Liver (tissue), 9 donors: ENCODE results near the gene FTCD. TPM values are rescaled to one million over a fixed set of nuclear protein-coding genes. Genes with fewer than 3 reads are reported as not detected.

Experiments used
- DNase-seq: peaks from one replicate; pipeline ENCODE4 v3.0.0-alpha.2; 2017; ENCODE audit warnings: low spot score
- H3K27ac ChIP-seq, 2 donors: one replicate each; pipeline ENCODE4 v1.7.0; 2013; ENCODE audit warnings: inconsistent platforms in 2 of 2, low read length in 2 of 2, control low read depth in 1 of 2, low read depth in 1 of 2, mild to moderate bottlenecking in 1 of 2
- H3K27me3 ChIP-seq, 4 donors: one replicate each; pipeline versions ENCODE4 v1.6.1 to v1.7.0; 2013; ENCODE audit warnings: low read length in 3 of 4, inconsistent platforms in 1 of 4, mild to moderate bottlenecking in 1 of 4, moderate library complexity in 1 of 4; ENCODE audit not compliant: control insufficient read depth in 4 of 4, insufficient read depth in 4 of 4
- H3K36me3 ChIP-seq, 4 donors: one replicate each; pipeline versions ENCODE4 v1.6.1 to v1.7.0; 2013; ENCODE audit warnings: low read length in 3 of 4, mild to moderate bottlenecking in 3 of 4, low read depth in 1 of 4, moderate library complexity in 1 of 4; ENCODE audit not compliant: control insufficient read depth in 4 of 4, insufficient read depth in 3 of 4
- H3K4me1 ChIP-seq, 4 donors: one replicate each; pipeline versions ENCODE4 v1.6.1 to v1.7.0; 2013; ENCODE audit warnings: low read length in 3 of 4, mild to moderate bottlenecking in 3 of 4, moderate library complexity in 1 of 4; ENCODE audit not compliant: control insufficient read depth in 4 of 4, insufficient read depth in 4 of 4
- H3K4me3 ChIP-seq, 3 donors: one replicate each; pipeline versions ENCODE4 v1.6.1 to v1.7.0; 2013; ENCODE audit warnings: low read length in 3 of 3, control low read depth in 1 of 3, low read depth in 1 of 3, mild to moderate bottlenecking in 1 of 3
- H3K9ac ChIP-seq, 2 donors: one replicate each; pipeline ENCODE4 v1.7.0; 2013; ENCODE audit warnings: low read length in 2 of 2, mild to moderate bottlenecking in 2 of 2, moderate library complexity in 2 of 2, control low read depth in 1 of 2, low read depth in 1 of 2
- H3K9me3 ChIP-seq, 4 donors: one replicate each; pipeline versions ENCODE4 v1.6.1 to v1.7.0; 2013; ENCODE audit warnings: low read length in 3 of 4; ENCODE audit not compliant: control insufficient read depth in 4 of 4
- ATF3 ChIP-seq: IDR thresholded peaks from 2 replicates; pipeline ENCODE4 v1.6.1; 2016; ENCODE audit warnings: antibody characterized with exemption
- CTCF ChIP-seq: fragments of 150-350 bp; IDR thresholded peaks from 2 replicates; pipeline ENCODE4 v1.5.1; 2017; ENCODE audit warnings: improper control_type of control experiment, low read depth, low read length; ENCODE audit not compliant: missing input control
- EGR1 ChIP-seq, 2 donors: IDR thresholded peaks; 2 replicates each; pipeline ENCODE4 v1.6.1; 2016 to 2018; ENCODE audit warnings: antibody characterized with exemption in 2 of 2, low read depth in 2 of 2
- FOXA1 ChIP-seq: IDR thresholded peaks from 2 replicates; pipeline ENCODE4 v1.6.1; 2016; ENCODE audit warnings: antibody characterized with exemption
- FOXA2 ChIP-seq: IDR thresholded peaks from 2 replicates; pipeline ENCODE4 v1.6.1; 2016; ENCODE audit warnings: antibody characterized with exemption
- HNF4A ChIP-seq, 2 donors: conservative IDR thresholded peaks; 2 replicates each; pipeline ENCODE4 v1.6.1; 2016; ENCODE audit warnings: antibody characterized with exemption in 2 of 2, mild to moderate bottlenecking in 2 of 2
- JUND ChIP-seq, 2 donors: IDR thresholded peaks; 2 replicates each; pipeline ENCODE4 v1.6.1; 2016; ENCODE audit warnings: antibody characterized with exemption in 2 of 2
- MAX ChIP-seq: IDR thresholded peaks from 2 replicates; pipeline ENCODE4 v1.6.1; 2016; ENCODE audit warnings: antibody characterized with exemption
- NR2F2 ChIP-seq: IDR thresholded peaks from 2 replicates; pipeline ENCODE4 v1.6.1; 2016; ENCODE audit warnings: antibody characterized with exemption
- RAD21 ChIP-seq, 2 donors: IDR thresholded peaks; 2 replicates each; pipeline ENCODE4 v1.6.1; 2016; ENCODE audit warnings: antibody characterized with exemption in 2 of 2, mild to moderate bottlenecking in 2 of 2
- RXRA ChIP-seq, 2 donors: IDR thresholded peaks; 2 replicates each; pipeline ENCODE4 v1.6.1; 2017 to 2018; ENCODE audit warnings: antibody characterized with exemption in 2 of 2, mild to moderate bottlenecking in 1 of 2
- TAF1 ChIP-seq: conservative IDR thresholded peaks from 2 replicates; pipeline ENCODE4 v1.6.1; 2016; ENCODE audit warnings: antibody characterized with exemption, mild to moderate bottlenecking
- YY1 ChIP-seq: IDR thresholded peaks from 2 replicates; pipeline ENCODE4 v1.6.1; 2016; ENCODE audit warnings: antibody characterized with exemption, mild to moderate bottlenecking
- ZBTB33 ChIP-seq: IDR thresholded peaks from 2 replicates; pipeline ENCODE4 v1.6.1; 2016; ENCODE audit warnings: antibody characterized with exemption
- WGBS: extraction: QIAGEN DNeasy Blood & Tissue Kit; methylation state at CpG from one replicate; pipeline ENCODE4 v1.1.7; 2013; 5-methylcytosine and 5-hydroxymethylcytosine counted together
- polyA plus RNA-seq, 2 donors: library from polyadenylated mRNA; stranded (reverse) in 1 of 2; unstranded in 1 of 2; fragments of 200-250 nt in 1 of 2; fragments of >200 nt in 1 of 2; fragmentation: Nextera tagmentation in 1 of 2; extraction: Ambion mirVana in 1 of 2; gene quantifications; one replicate each; pipeline versions ENCODE4 v1.2.1 to v1.2.3, GENCODE V29; 2013 to 2015
- total RNA-seq, 2 donors: library from RNA; depleted of rRNA; stranded (reverse); fragments of >200 nt; gene quantifications; one replicate each; pipeline ENCODE4 v1.2.3, GENCODE V29; 2014
- donor health status: healthy.
- donor health status: healthy.
- donor health status: healthy.
- donor health status: healthy.
- donor health status: healthy.

FTCD gene
- total and polyA plus RNA-seq, 4 donors = 130 to 182 (median 173) TPM

- 93% methylated on average over 44 of the region's 44 CpGs for WGBS
- no peaks in the 10 kb centered on the region for H3K27me3 ChIP-seq
- no peak overlapping the region for H3K4me3 ChIP-seq
- H3K4me1 ChIP-seq = peaks cover 0 to 4% (median 0%) of the 10 kb centered on the region in 4 donors
- TF ChIP-seq HNF4A (conservative IDR thresholded peaks at IDR 0.05) (no peak), RAD21 (IDR thresholded peaks at IDR 0.05) (no peak), MAX (no peak), TAF1 (no peak), CTCF (no peak)
- no peaks in the 10 kb centered on the region for H3K9me3 ChIP-seq
- H3K36me3 ChIP-seq = peaks cover 0 to 1% (median 0%) of the 10 kb centered on the region in 4 donors
- no peak overlapping the region for H3K27ac ChIP-seq
- no peak overlapping the region for H3K9ac ChIP-seq
- DNase-seq = no peak
Measured at GRCh38 chr21:46182548-46183336, 27.4 kb upstream of the FTCD start.

GRCh38 chr21:46181953-46182547, 26.7 kb upstream of the FTCD start:
- Histone ChIP-seq H3K27ac (no peak overlapping the region), H3K4me1 (peaks cover 0 to 4% (median 0%) of the 10 kb centered on the region in 4 donors), H3K36me3 (no peaks in the 10 kb centered on the region), H3K9ac (no peak overlapping the region), H3K27me3 (no peaks in the 10 kb centered on the region), H3K4me3 (no peak overlapping the region), H3K9me3 (no peaks in the 10 kb centered on the region)
- no peak for DNase-seq
- TF ChIP-seq FOXA2 = no peak
- TF ChIP-seq TAF1 = no peak
- TF ChIP-seq RAD21 (IDR thresholded peaks at IDR 0.05) = no peak
- TF ChIP-seq FOXA1 = no peak
- TF ChIP-seq NR2F2 = no peak
- no peak for TF ChIP-seq CTCF
- no peak for TF ChIP-seq ATF3
- TF ChIP-seq MAX = no peak
- no peak for TF ChIP-seq ZBTB33
- no peak for TF ChIP-seq EGR1 (IDR thresholded peaks at IDR 0.05; ENCODE audit: low read depth in 2 of 2)
- TF ChIP-seq YY1 = no peak
- no peak for TF ChIP-seq RXRA (IDR thresholded peaks at IDR 0.05)
- TF ChIP-seq HNF4A (conservative IDR thresholded peaks at IDR 0.05) = no peak
- TF ChIP-seq JUND (IDR thresholded peaks at IDR 0.05) = no peak
- WGBS = 93% methylated on average over 16 of the region's 16 CpGs
